HEK293 (cell line): ENCODE data around the gene ARHGAP22.

Experiments used
- CTCF ChIA-PET: fragments of 350-600 bp; formaldehyde crosslinking; extraction: SDS; loops from one replicate; lab custom pipeline; 2021; ENCODE audit warnings: antibody characterized with exemption; lab: Yijun Ruan, JAX
- POLR2A ChIA-PET: fragments of 300-600 bp; formaldehyde crosslinking; extraction: SDS; loops from one replicate; lab custom pipeline; 2020; ENCODE audit warnings: antibody characterized with exemption, inconsistent platforms; lab: Yijun Ruan, JAX
- H3K27ac ChIP-seq: fragments of 200-500 bp; sonication (Bioruptor generic); 2 replicates; pipeline ENCODE4 v1.5.1; 2014; ENCODE audit warnings: low read depth, low read length, control low read depth, inconsistent platforms; ENCODE audit errors: extremely low read depth
- H3K36me3 ChIP-seq, 2 experiments: fragments of 200-500 bp in 1 of 2; sonication (Bioruptor generic) in 1 of 2; 1 replicate in 1 of 2; 2 replicates in 1 of 2; pipeline ENCODE4 v1.5.1; 2014 to 2017; ENCODE audit warnings: inconsistent platforms in 2 of 2, low read length in 2 of 2; ENCODE audit not compliant: control insufficient read depth in 2 of 2, insufficient read depth in 1 of 2
- H3K4me1 ChIP-seq: fragments of 200-500 bp; sonication (Bioruptor generic); 2 replicates; pipeline ENCODE4 v1.5.1; 2014; ENCODE audit warnings: mild to moderate bottlenecking, low read length, inconsistent platforms; ENCODE audit not compliant: control insufficient read depth, insufficient read depth
- H3K4me3 ChIP-seq: 2 replicates; pipeline ENCODE4 v1.5.1; 2011; ENCODE audit warnings: low read depth, mild to moderate bottlenecking, control low read depth, low read length, moderate library complexity
- H3K9me3 ChIP-seq: fragments of 200-500 bp; sonication (Bioruptor generic); 2 replicates; pipeline ENCODE4 v1.5.1; 2014; ENCODE audit warnings: low read depth, low read length, inconsistent platforms; ENCODE audit not compliant: control insufficient read depth, insufficient read depth
- GFI1B ChIP-seq: fragments of 450-650 bp; formaldehyde crosslinking; IDR thresholded peaks from 2 replicates; pipeline ENCODE4 v1.5.1; 2016; ENCODE audit warnings: missing biosample characterization, missing genetic modification characterization
- GLIS1 ChIP-seq: fragments of 450-650 bp; formaldehyde crosslinking; IDR thresholded peaks from 2 replicates; pipeline ENCODE4 v1.5.1; 2016; ENCODE audit warnings: missing biosample characterization, missing genetic modification characterization
- IKZF3 ChIP-seq: fragments of 450-650 bp; IDR thresholded peaks from 2 replicates; pipeline ENCODE4 v1.5.0; 2018; ENCODE audit warnings: missing biosample characterization, mild to moderate bottlenecking, missing genetic modification characterization, moderate library complexity
- PRDM10 ChIP-seq: fragments of 450-650 bp; formaldehyde crosslinking; IDR thresholded peaks from 2 replicates; pipeline ENCODE4 v1.5.1; 2016; ENCODE audit warnings: missing biosample characterization, missing genetic modification characterization
- PRDM6 ChIP-seq: fragments of 450-650 bp; formaldehyde crosslinking; IDR thresholded peaks from 2 replicates; pipeline ENCODE4 v1.5.1; 2017; ENCODE audit warnings: missing biosample characterization, missing genetic modification characterization
- REPIN1 ChIP-seq: fragments of 450-650 bp; formaldehyde crosslinking; IDR thresholded peaks from 2 replicates; pipeline ENCODE4 v1.5.1; 2017; ENCODE audit warnings: missing biosample characterization, missing genetic modification characterization, low read depth
- SP2 ChIP-seq: fragments of 450-650 bp; formaldehyde crosslinking; IDR thresholded peaks from 2 replicates; pipeline ENCODE4 v1.5.1; 2016; ENCODE audit warnings: missing biosample characterization, missing genetic modification characterization
- TCF7L2 ChIP-seq: IDR thresholded peaks from 2 replicates; pipeline ENCODE4 v1.6.1; 2011; ENCODE audit warnings: low read depth, mild to moderate bottlenecking, inconsistent platforms, low read length, moderate library complexity, borderline replicate concordance
- TRIM28 ChIP-seq: IDR thresholded peaks from 2 replicates; pipeline ENCODE4 v1.6.1; 2011; ENCODE audit warnings: low read length, control low read depth, borderline replicate concordance
- ZBTB44 ChIP-seq: fragments of 450-650 bp; IDR thresholded peaks from 2 replicates; pipeline ENCODE4 v1.5.1; 2018; ENCODE audit warnings: missing biosample characterization, mild to moderate bottlenecking, missing genetic modification characterization
- ZBTB48 ChIP-seq: fragments of 450-650 bp; formaldehyde crosslinking; IDR thresholded peaks from 2 replicates; pipeline ENCODE4 v1.5.1; 2016; ENCODE audit warnings: missing biosample characterization, missing genetic modification characterization
- ZBTB8A ChIP-seq: fragments of 450-650 bp; formaldehyde crosslinking; IDR thresholded peaks from 2 replicates; pipeline ENCODE4 v1.5.1; 2016; ENCODE audit warnings: missing biosample characterization, missing genetic modification characterization
- ZIC2 ChIP-seq: fragments of 450-650 bp; formaldehyde crosslinking; IDR thresholded peaks from 2 replicates; pipeline ENCODE4 v1.5.1; 2016; ENCODE audit warnings: missing biosample characterization, missing genetic modification characterization
- ZNF121 ChIP-seq: fragments of 450-650 bp; formaldehyde crosslinking; IDR thresholded peaks from 2 replicates; pipeline ENCODE4 v1.5.1; 2016; ENCODE audit warnings: missing biosample characterization, missing genetic modification characterization
- ZNF239 ChIP-seq: fragments of 450-650 bp; formaldehyde crosslinking; IDR thresholded peaks from 2 replicates; pipeline ENCODE4 v1.5.1; 2016; ENCODE audit warnings: missing biosample characterization, missing genetic modification characterization
- ZNF398 ChIP-seq: fragments of 450-650 bp; formaldehyde crosslinking; IDR thresholded peaks from 2 replicates; pipeline ENCODE4 v1.5.1; 2017; ENCODE audit warnings: missing biosample characterization, missing genetic modification characterization
- ZNF423 ChIP-seq: fragments of 450-650 bp; formaldehyde crosslinking; IDR thresholded peaks from 2 replicates; pipeline ENCODE4 v1.5.1; 2016; ENCODE audit warnings: missing biosample characterization, missing genetic modification characterization
- ZNF585B ChIP-seq: fragments of 450-650 bp; formaldehyde crosslinking; IDR thresholded peaks from 2 replicates; pipeline ENCODE4 v1.5.1; 2016; ENCODE audit warnings: missing biosample characterization, missing genetic modification characterization
- ZNF624 ChIP-seq: fragments of 450-650 bp; formaldehyde crosslinking; IDR thresholded peaks from 2 replicates; pipeline ENCODE4 v1.5.1; 2017; ENCODE audit warnings: missing biosample characterization, missing genetic modification characterization
- ZSCAN30 ChIP-seq: fragments of 450-650 bp; IDR thresholded peaks from 2 replicates; pipeline ENCODE4 v1.5.1; 2018; ENCODE audit warnings: missing biosample characterization, mild to moderate bottlenecking, missing genetic modification characterization, moderate library complexity
- ZSCAN5A ChIP-seq: fragments of 450-650 bp; formaldehyde crosslinking; IDR thresholded peaks from 2 replicates; pipeline ENCODE4 v1.5.1; 2016; ENCODE audit warnings: missing biosample characterization, missing genetic modification characterization

ARHGAP22 gene

GRCh38 chr10:48476279-48476982 is 128.4 kb downstream of the ARHGAP22 start:
- Histone ChIP-seq H3K4me3 (no peak overlapping the region), H3K27ac (peak overlapping the region; percentile 38), H3K36me3 (no peaks in the 10 kb centered on the region), H3K4me1 (peaks cover 4% of the 10 kb centered on the region; the same call in 1 of the 2 replicates), H3K9me3 (no peaks in the 10 kb centered on the region)
- TF ChIP-seq TCF7L2: peak; percentile 72; the same call in 1 of the 2 replicates
- TF ChIP-seq ZBTB8A (tag by site-specific recombination): peak; percentile 83
- peak; percentile 39; the same call in 1 of the 2 replicates for TF ChIP-seq ZNF121 (tag by site-specific recombination)
- TF ChIP-seq SP2 (tag by site-specific recombination): no peak
- TF ChIP-seq PRDM10 (tag by site-specific recombination): peak; percentile 84
- TF ChIP-seq IKZF3 (tag by site-specific recombination): peak; percentile 60; the same call in 1 of the 2 replicates
- peak; percentile 63 for TF ChIP-seq ZNF585B (tag by site-specific recombination)
- peak; percentile 94 for TF ChIP-seq ZIC2
- no peak for TF ChIP-seq ZSCAN5A (tag by site-specific recombination)
- TF ChIP-seq GFI1B (tag by site-specific recombination): peak; percentile 58; the same call in 1 of the 2 replicates
- TF ChIP-seq ZNF624: no peak
- TF ChIP-seq GLIS1 (tag by site-specific recombination): peak; percentile 64
- TF ChIP-seq ZNF398 (tag by site-specific recombination): no peak
- 0 out of 2 replicates have a peak, but pooled peaks have one; percentile 53 for TF ChIP-seq ZBTB48
- 0 out of 2 replicates have a peak, but pooled peaks have one; percentile 23 for TF ChIP-seq ZBTB44 (tag by site-specific recombination)
- TF ChIP-seq ZNF239: no peak
- 0 out of 2 replicates have a peak, but pooled peaks have one; percentile 37 for TF ChIP-seq ZSCAN30 (tag by site-specific recombination)
- TF ChIP-seq ZNF423 (tag by site-specific recombination): peak; percentile 72
- no peak for TF ChIP-seq REPIN1 (tag by site-specific recombination)
- TF ChIP-seq TRIM28: 0 out of 2 replicates have a peak, but pooled peaks have one; percentile 49
- peak; percentile 44; the same call in 1 of the 2 replicates for TF ChIP-seq PRDM6 (tag by site-specific recombination)
- CTCF ChIA-PET: interaction anchor here (0.6 kb wide), 2 partner anchors 47 to 1931 kb away, joined by 3 read pairs; no protein-coding TSS in a partner anchor
- POLR2A ChIA-PET: no interaction called here
